Activated CD4-positive, alpha-beta T cell treated with anti-CD3 and anti-CD28 coated beads for 48 hours (primary cell): Measurements from ENCODE around the gene TMEM11.
A peak's percentile ranks its signal among the peaks of the same experiment; 100 is the strongest.

Experiments used
- DNase-seq: peaks from one replicate; pipeline ENCODE4 v3.0.0-alpha.2; 2020

TMEM11 gene, protein sequence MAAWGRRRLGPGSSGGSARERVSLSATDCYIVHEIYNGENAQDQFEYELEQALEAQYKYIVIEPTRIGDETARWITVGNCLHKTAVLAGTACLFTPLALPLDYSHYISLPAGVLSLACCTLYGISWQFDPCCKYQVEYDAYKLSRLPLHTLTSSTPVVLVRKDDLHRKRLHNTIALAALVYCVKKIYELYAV

GRCh38 chr17:21214015-21214776 is at the start of gene TMEM11:
Gene TMEM11 (minus strand): TSS chr17:21214161. CDS start chr17:21214152, 9 bp downstream.
- DNase-seq = peak; percentile 97

GRCh38 chr17:21263376-21263775 is 49.4 kb upstream of the TMEM11 start:
- no peak for DNase-seq

DNA sequence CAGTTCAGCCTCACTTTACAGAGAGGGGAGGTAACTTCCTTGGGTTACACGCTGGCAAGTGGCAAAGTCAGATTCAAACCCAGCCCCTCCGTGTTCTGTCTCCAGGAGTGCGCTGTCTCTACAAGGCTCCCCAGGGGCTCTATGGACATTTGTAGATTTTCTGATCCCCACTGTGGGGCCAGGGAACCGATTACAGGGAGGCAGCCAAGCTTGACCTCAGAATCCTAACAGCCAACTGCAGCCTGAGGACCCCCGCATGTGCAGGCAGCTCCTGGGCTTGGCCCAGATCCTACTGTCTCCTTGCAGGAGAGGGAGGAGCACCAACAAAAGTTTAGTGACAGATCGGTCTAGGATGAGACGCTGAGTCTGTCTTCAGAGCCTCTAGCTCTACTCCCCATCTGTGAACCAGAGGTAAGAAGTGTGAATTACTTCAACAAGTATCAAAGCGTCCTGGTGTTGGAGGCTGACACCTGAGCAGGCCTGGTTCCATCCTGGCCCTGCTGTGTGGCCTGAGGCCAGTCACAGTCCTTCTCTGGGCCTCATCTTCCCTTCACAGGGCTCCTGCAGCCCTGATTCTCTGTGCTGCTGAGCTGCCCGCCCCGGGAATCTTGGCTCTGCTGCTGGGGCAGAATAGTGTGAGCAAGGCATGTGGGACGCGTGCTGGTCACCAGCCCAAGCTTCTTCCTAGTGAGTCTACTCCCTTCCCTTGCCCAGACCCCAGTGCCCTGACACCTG is 48.5 kb upstream of the TMEM11 start:
- no peak for DNase-seq

DNA sequence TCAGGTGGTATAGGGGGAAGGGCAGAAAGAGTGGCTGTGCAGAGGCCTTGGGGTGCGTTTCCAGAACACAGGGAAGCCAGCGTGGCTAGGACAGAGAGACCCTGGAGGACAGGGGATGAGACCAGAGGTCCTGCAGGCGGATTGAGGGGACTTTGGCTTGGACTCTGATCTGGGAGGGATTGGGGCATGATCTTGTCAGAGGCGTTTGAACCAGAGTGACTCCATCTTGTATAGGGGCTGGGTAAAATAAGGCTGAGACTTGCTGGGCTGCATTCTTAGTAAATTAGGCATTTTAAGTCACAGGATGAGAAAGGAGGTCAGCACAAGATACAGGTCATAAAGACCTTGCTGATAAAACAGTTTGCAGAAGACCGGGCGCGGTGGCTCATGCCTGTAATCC is 44.6 kb upstream of the TMEM11 start:
- no peak for DNase-seq

DNA sequence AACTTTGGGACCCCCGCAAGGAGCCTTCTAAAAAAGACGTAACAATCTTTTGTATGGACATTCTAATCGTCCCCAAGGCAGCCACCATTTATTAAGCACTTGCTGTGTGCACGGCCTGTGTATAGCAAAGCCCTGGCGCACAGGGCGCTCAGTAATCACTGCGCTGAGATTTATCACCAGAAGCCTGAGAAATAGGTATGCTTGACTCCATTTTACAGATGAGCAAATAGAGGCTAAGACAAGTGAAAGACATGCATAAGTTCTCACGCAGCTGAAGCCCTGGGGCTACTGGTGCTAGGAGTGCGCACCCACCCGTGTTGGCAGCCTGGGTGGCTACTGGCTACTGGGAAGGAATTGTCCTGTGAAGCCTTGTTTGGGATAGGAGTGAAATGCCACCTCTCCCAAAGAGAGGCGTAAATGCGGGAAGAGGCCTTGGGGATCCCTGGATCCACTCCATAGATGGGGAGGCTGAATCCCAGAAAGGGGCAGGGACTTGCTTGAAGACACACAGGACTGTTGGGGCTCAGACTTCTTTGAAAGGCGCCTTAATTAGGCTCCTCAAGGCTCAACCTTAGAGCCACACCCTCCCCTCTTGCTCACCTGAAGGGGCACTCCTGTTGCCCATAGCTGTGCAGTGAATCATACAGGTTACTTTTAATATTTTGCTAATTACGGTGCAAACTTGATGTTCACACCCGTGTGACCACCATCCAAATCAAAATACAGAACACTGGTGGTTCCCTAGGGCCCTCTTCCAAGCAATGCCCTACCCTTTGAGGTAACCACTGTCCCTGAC is 39.9 kb upstream of the TMEM11 start:
- no peak for DNase-seq

- peak; percentile 82 for DNase-seq
These were observed 39.1 kb upstream of the TMEM11 start, which contains the start of gene NATD1 for GRCh38 chr17:21252796-21253645. Gene NATD1 (minus strand): TSS chr17:21253410. CDS start chr17:21253264, 146 bp downstream.

DNA sequence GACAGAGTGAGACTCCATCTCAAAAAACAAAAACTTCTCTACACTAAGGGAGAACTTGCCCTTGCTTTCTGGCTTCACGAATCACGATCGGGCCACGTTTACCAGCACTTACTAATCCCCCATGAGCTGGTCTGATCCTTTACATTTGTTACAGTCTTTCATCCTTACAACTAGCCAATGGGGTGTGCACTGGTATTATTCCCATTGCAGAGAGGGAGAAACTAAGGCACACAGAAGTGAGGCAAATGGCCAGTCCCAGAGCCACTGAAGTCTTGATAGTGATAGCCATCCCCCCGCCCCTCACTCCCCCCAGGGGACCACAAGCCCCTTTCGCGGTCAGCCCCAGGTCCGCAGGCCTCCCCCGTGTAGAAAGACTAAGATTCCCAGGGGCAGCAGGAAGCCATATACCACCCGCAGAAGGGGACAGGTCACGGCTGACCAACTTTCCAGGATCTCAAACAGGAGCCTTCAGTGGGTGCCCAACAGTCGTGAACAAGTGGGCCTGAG is 38.4 kb upstream of the TMEM11 start:
- DNase-seq = no peak

- DNase-seq = no peak
These were observed 37.5 kb upstream of the TMEM11 start for GRCh38 chr17:21251337-21252010.

- DNase-seq = no peak
These were observed 36.9 kb upstream of the TMEM11 start for GRCh38 chr17:21250854-21251253.

DNA sequence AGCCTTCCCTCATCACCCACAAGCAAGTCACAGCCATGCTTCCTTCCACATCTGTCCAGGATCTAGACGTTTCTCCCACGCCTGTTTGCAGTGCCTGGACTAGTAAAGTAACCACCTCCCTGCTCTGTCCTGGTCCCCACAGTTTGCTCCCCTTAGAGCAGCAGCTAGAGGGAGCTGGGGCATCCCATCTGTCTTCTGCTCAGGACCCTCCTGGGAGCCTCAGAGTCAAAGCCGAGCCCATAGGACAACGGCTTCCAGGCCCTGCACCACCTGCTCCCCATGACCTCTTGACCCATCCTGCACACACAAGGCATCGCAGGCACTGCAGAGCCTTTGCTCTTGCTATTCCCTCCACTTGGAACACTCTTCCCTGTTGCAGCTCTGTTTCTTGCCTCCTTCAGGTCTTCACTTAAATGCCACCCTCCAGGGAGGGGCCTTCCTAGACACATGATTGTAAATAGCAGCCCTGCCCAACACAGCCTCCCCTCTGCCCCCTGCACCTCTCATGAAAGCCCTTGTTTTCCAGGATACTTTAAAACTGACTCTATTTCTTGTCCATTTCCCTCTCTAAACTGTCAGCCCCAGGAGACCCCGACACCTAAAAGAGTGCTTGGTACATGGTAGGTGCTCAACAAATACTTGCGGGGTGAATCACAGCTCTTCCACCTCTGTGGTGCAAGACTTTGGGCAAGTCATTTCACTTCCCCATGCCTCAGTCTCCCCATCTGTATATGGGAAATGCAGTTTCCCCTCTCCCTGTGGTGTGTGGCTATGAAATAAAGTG is 36.2 kb upstream of the TMEM11 start:
- DNase-seq = no peak

DNA sequence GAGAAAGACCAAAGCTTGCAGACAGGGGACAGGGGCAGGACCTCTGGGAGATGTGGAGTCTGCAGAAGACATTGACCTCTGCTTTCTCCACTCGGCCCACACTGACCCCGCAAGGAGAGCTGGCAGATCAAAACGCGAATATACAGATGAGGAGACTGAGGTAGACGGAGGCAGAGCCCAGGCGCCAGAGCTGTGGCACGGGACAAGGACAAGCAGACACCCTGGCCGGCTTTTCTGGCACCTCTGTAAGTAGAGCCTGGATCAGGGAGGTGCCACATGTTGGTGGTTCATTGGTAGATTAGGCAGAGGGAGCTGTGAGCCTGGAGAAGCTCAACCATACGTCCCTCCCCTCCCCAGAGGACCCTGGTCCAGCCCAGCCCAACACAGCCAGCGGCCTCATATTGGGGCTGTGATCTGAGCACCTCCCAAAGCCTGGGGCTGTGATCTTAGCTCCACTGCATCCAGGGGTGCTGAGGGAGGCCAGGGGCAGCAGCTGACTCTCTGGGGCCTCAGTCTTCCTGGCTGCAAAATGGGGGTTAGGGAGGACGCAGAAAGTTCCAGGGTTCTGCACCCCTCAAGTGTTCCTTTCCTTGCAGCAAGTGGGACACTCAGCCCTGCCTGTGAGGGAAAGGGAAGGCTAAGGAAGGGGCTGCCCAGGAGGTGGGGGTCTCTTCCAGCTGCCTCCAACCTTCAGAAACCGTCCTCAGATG is 35.3 kb upstream of the TMEM11 start:
- no peak for DNase-seq

GRCh38 chr17:21248500-21248899 is 34.5 kb upstream of the TMEM11 start:
- DNase-seq = no peak

GRCh38 chr17:21247552-21248258 is 33.7 kb upstream of the TMEM11 start:
- no peak for DNase-seq

GRCh38 chr17:21246698-21247097 is 32.7 kb upstream of the TMEM11 start:
- DNase-seq = no peak

- DNase-seq = no peak
These were observed 31.7 kb upstream of the TMEM11 start for GRCh38 chr17:21245639-21246084.

- no peak for DNase-seq
These were observed 29.7 kb upstream of the TMEM11 start for GRCh38 chr17:21243516-21244303.

DNA sequence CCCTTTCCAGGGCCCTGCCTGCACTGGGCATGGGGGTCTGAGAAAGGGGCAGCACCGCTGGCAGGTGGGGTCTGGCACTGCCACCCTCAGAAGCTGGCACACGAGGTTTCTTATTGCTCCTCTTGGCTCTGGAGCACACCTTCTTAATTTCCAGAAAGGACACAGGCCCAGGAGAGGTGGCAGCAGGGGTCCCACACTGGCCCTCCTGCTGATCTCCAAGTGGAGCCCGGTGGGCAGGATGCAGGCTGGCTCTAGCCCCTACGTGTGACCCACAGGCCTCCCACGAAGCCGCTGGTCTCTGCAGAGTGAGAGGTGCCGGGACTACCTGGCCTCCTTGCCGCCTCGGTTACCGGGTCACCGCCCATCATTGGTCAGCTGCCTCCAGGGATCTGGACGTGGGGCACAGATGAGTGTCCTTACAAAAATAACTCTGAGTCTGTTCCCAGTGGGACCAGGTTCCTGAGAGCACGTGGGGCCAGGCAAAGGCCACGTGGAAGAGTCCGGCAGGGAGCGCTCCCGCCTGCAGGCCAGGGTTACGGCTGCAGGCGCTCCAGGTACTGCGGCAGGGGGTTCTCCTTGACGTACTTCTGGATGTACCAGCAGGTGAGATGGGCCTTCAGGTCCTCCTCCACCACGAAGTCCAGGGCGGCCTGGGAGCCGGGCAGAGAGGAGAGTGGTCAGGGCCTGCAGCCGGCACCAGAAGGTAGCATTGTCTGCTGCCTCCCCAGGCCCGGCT is 29.0 kb upstream of the TMEM11 start:
- no peak for DNase-seq
